ENCODE data around the gene SNF8. TPM values are rescaled to one million over a fixed set of nuclear protein-coding genes. Genes with fewer than 3 reads are reported as not detected.

SNF8 gene
- total RNA-seq, 4 donors from 2014 or later = 41.1 to 80.1 (median 63.6) TPM

GRCh38 chr17:48989100-48989499, 44.5 kb upstream of the SNF8 start:
- DNase-seq (ENCODE audit: low spot score in 2 of 2) = peak in 1 of 2 donors; percentile 32

GRCh38 chr17:48985436-48986245, 41.0 kb upstream of the SNF8 start:
- Histone ChIP-seq H3K27ac (no peak overlapping the region), H3K27me3 (peaks cover 79% of the 10 kb centered on the region), H3K4me1 (no peaks in the 10 kb centered on the region), H3K36me3 (no peaks in the 10 kb centered on the region), H3K4me3 (no peak overlapping the region), H3K9me3 (no peaks in the 10 kb centered on the region)
- DNase-seq (ENCODE audit: low spot score in 2 of 2) = peak in 1 of 2 donors; percentile 28
- TF ChIP-seq EP300 (IDR thresholded peaks at IDR 0.05) = no peak
- TF ChIP-seq POLR2A (IDR thresholded peaks at IDR 0.05) = no peak
- no peak for TF ChIP-seq POLR2AphosphoS5 (IDR thresholded peaks at IDR 0.05)
- TF ChIP-seq CTCF (IDR thresholded peaks at IDR 0.05) = no peak
- 70% methylated on average over 13 of the region's 13 CpGs for WGBS

More at GRCh38 chr17:48989100-48989499, 44.5 kb upstream of the SNF8 start:
- 91% methylated on average over 4 of the region's 4 CpGs for WGBS
- Histone ChIP-seq H3K36me3 (no peaks in the 10 kb centered on the region), H3K27ac (no peak overlapping the region), H3K9me3 (no peaks in the 10 kb centered on the region), H3K4me3 (no peak overlapping the region), H3K4me1 (no peaks in the 10 kb centered on the region), H3K27me3 (peaks cover 93% of the 10 kb centered on the region)
- no peak for TF ChIP-seq EP300 (IDR thresholded peaks at IDR 0.05)
- TF ChIP-seq POLR2A (IDR thresholded peaks at IDR 0.05) = no peak
- TF ChIP-seq CTCF (IDR thresholded peaks at IDR 0.05) = no peak
- no peak for TF ChIP-seq POLR2AphosphoS5 (IDR thresholded peaks at IDR 0.05)

DNA sequence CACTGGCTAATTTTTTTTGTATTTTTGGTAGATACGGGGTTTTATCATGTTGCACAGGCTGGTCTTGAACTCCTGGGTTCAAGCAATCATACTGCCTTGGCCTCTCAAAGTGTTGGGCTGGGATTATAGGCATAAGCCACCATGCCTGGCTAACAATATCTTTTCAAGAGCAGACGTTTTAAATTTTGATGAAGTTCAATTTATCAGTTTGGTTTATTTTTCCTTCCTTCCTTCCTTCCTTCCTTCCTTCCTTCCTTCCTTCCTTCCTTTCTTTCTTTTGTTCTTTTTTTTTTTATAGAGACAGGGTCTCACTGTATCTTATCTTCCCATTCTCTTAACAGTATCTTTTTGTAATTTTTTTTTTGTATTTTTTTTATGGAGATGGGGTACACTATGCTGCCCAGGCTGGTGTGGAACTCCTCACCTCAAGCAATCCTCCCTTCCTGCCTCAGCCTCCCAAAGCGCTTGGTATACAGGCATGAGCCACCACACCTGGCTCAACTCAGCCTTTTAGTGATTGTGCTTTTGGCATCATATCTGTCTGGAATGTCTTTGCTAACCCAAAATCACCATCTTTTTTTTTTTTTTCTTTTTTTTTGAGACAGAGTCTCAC, 37.4 kb upstream of the SNF8 start:
- Histone ChIP-seq H3K9me3 (no peaks in the 10 kb centered on the region), H3K27me3 (peaks cover 63% of the 10 kb centered on the region), H3K4me1 (no peaks in the 10 kb centered on the region), H3K36me3 (no peaks in the 10 kb centered on the region), H3K4me3 (no peak overlapping the region), H3K27ac (no peak overlapping the region)
- TF ChIP-seq CTCF (IDR thresholded peaks at IDR 0.05) = no peak
- no peak for TF ChIP-seq POLR2AphosphoS5 (IDR thresholded peaks at IDR 0.05)
- TF ChIP-seq POLR2A (IDR thresholded peaks at IDR 0.05) = no peak
- TF ChIP-seq EP300 (IDR thresholded peaks at IDR 0.05) = no peak
- 85% methylated on average over 3 of the region's 3 CpGs for WGBS
- no peak for DNase-seq (ENCODE audit: low spot score in 2 of 2)

DNA sequence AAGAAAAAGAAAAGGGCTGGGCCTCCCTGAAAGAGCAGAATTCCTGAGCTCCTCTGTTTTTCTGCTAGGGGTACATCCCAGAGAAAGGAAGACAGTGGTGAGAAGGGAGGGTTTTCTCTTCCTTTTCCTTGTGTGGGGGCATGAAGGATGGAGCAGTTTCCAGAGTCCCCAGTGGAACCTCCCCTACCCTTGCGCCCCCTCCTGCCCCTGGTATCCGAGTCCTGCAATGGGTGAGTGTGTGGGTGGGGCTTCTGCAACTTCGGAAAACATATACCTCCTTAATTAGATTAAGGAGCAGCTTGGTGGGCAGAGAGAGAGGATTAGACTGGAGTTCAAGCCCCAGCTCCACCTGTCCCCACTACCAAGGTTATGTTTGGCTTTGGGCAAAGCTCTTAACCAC, 29.2 kb upstream of the SNF8 start:
- no peak overlapping the region for H3K4me3 ChIP-seq
- peaks cover 90% of the 10 kb centered on the region for H3K27me3 ChIP-seq
- peak in 1 of 2 donors; percentile 40 for DNase-seq (ENCODE audit: low spot score in 2 of 2)
- no peaks in the 10 kb centered on the region for H3K36me3 ChIP-seq
- TF ChIP-seq EP300 (IDR thresholded peaks at IDR 0.05) (no peak), POLR2A (IDR thresholded peaks at IDR 0.05) (no peak), CTCF (IDR thresholded peaks at IDR 0.05) (no peak), POLR2AphosphoS5 (IDR thresholded peaks at IDR 0.05) (no peak)
- H3K9me3 ChIP-seq = no peaks in the 10 kb centered on the region
- no peaks in the 10 kb centered on the region for H3K4me1 ChIP-seq
- no peak overlapping the region for H3K27ac ChIP-seq
- WGBS = 56% methylated on average over 3 of the region's 3 CpGs

- TF ChIP-seq EP300 (IDR thresholded peaks at IDR 0.05) (no peak), POLR2A (IDR thresholded peaks at IDR 0.05) (no peak), POLR2AphosphoS5 (IDR thresholded peaks at IDR 0.05) (no peak)
- 73% methylated on average over 7 of the region's 7 CpGs for WGBS
- Histone ChIP-seq H3K4me1 (no peaks in the 10 kb centered on the region), H3K27ac (no peak overlapping the region), H3K36me3 (no peaks in the 10 kb centered on the region), H3K9me3 (no peaks in the 10 kb centered on the region), H3K27me3 (peaks cover 95% of the 10 kb centered on the region), H3K4me3 (no peak overlapping the region)
- peak in 1 of 2 donors; percentile 3 for DNase-seq (ENCODE audit: low spot score in 2 of 2)
Measured at GRCh38 chr17:48972749-48973097, 28.1 kb upstream of the SNF8 start.

Measured in suprapubic skin (tissue), 4 donors.